TTC549 (cell line): Measurements from ENCODE around the gene ALAS1.

Source experiments
- FAIRE-seq: peaks from 2 replicates; lab custom pipeline; 2012; peaks lifted over from hg19 to GRCh38; lab: Jason Lieb, UNC

The ALAS1 gene

DNA sequence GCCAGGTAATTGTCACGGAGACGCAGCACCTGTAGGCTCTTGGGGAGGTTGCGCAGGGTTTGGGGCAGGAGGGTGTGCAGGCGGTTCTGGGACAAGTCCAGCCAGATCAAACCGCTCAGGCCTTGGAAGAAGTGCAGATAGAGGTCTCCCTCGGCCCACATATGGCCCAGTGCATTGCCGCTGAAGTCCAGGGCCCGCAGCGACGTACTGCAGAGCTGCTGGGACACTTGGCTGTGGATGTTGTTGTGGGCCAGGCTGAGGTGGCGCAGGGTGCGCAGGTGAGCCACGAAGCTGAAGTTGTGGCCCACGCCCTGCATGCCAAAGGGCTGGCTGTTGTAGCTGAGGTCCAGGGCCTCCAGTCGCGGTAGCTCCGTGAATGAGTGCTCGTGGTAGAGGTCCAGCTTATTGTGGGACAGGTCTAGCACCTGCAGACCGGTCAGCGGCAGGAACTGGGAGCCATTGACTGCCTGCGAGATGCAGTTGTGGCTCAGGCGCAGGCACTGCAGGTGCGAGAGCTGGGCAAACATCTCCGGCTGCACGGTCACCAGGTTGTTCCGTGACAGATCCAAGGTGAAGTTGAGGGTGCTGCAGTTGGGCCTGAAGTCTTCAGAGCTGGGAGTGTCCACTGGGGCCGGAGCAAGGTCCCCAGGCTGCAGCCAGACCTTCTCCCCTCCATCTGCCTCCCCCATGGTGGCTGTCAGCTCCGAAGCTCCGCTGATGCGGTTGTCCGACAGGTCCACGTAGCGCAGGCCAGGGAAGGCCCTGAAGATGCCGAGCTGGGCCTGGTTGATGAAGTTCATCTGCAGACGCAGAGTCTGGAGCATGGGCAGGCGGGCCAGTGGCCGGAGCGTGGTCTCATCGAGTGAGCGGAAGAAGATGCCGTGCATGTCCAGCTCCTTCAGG lies 24.6 kb downstream of the ALAS1 start:
- FAIRE-seq, result no peak

DNA sequence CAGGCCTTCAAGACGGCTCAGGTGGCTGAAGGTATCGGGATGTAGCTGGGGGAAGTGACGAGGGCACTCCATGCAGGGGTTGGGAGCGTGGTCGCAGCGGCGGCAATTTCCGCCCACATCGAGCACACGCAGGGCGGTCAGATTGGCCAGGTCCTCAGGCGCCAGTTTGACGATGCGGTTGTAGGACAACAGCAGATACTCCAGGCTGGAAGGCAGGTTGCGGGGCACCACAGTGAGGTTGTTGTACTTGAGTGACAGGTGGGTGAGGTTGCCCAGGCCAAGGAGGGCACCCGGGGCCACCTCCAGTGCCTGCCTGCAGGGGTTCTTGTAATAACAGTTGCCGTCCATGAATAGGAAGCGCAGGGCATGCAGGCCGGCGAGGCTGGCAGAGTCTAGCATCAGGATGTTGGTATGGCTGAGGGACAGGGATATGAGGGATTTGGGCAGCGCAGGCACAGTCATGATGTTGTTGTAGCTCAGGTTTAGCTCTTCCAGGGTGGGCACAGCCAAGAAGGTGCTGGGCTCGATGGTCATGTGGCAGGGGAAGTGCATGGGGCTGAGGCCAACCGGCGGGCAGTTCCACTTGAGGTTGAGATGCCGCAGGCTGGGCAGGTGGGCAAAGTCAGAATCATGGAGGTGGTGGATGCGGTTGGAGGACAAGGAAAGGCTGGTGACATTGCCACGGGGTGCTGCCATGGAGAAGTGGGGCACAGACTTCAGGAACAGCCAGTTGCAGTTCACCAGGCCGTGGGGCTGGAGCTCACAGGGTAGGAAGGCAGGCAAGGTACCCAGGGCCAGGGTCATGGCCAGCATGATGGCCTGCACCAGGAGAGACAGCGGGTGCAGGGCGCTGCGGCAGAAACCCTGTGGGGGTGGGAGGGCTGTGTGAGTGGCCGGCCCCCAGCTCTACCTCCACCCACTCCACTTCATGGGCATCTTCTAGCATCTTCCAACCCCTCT lies 25.8 kb downstream of the ALAS1 start:
- FAIRE-seq, result no peak

DNA sequence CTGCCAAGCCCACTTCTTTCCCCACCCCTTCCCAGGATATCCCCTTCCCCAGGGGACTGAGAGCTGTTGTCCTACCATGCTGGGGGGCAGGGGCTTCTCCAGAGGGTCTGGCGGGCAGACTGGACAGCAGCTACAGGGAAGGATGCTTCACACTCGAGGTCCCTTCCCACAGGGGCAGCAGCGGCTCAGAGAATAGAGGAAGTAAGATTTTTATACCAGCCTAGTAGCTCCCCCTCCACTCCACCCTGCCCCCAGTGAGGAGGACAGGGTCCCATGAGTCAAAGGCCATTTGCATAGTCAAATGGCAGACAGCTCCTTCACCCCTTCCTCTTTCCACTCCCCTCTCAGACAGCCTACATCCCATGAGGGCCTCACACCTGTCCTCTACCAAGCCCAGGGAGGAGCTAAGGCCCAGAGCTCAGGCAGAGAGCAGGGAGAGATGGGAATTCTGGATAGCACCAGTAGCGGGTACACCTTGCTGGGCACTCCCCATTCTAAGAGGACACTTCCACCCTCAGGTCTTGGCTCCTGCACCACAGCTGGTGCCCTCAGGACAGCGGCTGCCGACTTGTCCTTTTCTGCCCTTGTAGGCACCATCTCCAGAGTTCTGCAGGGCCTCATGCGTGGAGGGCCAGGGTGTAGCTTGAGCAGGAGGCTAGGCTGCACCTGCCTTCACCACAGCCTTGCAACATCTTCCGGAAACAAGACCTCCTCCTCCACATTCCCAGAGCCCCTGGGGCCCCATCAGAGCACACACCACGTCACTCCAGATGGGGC lies 27.7 kb downstream of the ALAS1 start, which contains the start of gene TLR9:
TSS of gene TLR9 (minus strand) at position 194 of the 777 bp plus-strand sequence. CDS start at position 78, 116 bp downstream.
- FAIRE-seq, result no peak

DNA sequence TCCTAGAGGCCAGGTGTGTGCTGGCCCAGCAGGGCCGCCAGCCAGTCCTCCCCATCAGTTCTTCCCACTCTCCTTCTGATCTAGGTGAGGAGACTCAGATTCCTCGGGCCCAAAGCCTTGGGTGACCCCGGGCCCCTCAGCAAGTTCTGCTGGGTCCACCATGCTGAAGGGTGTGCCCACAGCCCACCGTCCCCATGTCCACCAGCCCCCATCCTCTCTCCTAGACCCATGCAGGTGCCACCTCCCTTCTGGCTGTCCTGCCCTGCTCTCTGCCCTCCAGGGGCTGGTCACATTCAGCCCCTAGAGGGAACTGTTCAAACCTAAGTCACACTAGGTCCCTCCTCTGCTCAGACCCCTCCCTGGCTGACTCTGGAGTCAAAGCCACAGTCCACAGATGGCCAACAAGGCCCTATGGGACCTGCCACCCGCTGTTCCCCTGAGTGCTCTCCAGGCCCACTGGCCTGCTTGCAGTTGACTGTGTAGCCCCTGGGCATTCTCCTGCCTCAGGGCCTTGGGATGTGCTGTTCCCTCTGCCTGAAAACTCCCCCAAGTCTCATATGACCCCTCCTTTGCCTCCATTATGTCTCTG lies 28.4 kb downstream of the ALAS1 start:
- FAIRE-seq, result no peak

DNA sequence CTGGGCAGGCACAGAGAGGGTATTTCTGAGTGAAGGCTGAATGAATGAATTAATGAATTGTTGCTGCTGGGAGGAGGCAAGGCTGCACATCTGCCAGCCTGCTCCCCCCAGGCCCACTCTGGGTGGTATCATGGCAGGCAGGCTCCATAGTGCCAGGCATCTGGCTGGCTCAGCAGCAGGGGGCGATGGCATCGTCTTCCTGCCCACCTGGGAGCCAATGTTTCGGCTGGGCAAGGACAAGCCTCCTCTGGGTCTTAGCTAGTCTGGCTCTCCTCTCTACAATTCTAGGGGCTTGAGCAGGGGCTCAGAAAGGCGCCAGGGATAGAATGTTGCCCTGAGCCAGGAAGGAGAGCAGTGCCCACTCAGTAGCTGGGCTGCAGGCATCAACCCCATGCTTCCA lies 29.2 kb downstream of the ALAS1 start:
- FAIRE-seq, result no peak

DNA sequence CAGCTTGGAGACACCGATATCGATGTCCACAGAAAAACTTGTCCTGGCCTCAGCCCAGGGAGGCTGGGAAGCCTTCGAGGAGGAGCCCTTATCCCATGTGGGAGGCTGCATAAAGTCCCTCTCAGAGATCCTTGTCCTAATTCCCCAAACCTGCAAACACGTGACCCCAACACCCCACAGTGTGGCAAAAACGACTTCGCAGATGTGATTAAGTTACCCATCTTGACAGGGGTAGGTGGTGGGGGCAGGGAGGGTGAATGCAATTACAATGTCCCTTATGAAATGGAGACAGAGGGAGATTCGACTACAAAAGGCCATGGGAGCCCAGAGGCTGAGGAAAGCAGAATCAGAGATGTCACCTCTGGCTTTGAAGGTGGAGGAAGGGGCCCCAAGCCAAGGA lies 29.8 kb downstream of the ALAS1 start:
- FAIRE-seq, result no peak

DNA sequence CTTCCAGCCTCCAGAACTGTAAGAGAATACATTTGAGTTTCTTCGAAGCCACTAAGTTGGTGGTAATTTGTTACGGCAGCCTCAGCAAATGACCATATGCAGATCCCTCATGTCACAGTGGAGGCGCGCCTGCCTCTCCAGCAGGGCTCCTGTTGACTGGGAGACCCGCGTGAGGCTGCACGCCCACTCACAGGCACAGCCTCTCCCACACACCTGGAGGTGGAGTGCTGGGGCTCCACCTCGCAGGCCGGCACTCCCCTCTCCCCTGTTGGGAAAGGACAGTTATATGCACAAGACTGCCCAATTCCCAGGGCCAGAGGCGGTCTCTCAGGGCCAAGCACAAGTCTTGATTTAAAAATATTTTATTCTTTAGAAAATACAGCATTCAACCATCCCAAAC lies 30.3 kb downstream of the ALAS1 start:
- no peak for FAIRE-seq

DNA sequence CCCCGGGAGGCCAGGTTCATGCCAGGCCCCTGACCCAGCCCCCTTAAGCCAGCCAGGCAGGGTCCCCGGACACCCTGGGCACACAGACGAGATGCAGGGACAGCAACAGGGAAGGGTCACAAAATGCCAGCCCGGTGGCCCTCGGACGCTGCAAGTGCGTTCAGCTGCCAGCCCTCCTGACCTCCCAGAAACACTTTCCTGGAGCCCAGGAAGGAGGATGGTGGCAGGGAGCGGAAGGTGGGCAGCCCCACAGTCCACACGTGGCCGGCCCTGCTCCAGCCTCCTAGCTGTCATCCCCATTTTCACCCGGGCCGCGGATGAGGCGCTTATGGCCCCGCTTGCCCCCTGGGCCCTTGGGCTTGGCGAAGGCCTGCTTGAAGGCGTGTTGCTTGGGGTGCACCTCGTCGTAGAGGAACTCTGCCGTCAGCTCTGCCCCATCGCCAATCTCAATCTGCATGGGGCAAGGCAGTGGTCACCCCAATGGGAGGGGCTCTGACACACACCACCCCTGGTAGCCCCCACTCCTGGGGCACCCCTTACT lies 30.9 kb downstream of the ALAS1 start:
- no peak for FAIRE-seq

DNA sequence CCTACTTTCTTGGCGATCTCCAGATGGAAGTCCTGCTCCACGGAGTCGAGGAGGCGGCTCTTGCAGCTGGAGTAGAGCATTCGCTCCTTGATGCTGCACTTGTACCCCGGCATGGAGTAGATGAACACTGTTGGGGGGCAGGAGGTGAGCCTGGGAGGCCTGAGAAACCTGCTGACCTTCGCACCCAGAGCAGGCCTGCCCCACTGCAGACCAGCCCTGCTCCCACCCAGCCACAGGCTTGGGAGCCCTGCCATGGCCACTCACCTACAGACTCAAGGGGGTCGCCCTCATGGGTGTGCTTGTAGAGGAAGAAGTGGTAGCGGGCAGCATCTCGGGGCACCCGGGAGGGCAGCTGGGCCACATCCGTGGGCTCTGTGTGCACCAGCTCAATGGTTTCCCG lies 31.7 kb downstream of the ALAS1 start:
- FAIRE-seq, result no peak

DNA sequence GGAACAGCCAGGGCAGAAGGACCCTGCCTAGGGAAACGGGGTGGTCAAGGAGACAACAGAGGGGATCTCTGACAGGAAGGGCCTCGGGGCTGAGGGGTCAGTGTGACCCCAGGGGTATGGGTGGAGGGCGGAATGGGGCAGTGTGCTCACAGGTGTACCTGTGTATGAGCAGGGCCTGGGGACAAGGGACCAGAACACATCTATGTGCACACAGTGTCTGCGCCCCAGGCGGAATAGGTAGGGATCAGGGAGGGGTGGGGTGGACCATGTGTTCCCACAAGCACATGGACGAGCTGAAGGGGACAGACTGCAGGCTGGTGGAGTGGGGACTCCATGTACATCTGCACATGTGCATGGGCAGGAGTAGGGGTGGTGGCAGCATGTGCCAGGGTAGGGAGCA lies 32.5 kb downstream of the ALAS1 start:
- no peak for FAIRE-seq

DNA sequence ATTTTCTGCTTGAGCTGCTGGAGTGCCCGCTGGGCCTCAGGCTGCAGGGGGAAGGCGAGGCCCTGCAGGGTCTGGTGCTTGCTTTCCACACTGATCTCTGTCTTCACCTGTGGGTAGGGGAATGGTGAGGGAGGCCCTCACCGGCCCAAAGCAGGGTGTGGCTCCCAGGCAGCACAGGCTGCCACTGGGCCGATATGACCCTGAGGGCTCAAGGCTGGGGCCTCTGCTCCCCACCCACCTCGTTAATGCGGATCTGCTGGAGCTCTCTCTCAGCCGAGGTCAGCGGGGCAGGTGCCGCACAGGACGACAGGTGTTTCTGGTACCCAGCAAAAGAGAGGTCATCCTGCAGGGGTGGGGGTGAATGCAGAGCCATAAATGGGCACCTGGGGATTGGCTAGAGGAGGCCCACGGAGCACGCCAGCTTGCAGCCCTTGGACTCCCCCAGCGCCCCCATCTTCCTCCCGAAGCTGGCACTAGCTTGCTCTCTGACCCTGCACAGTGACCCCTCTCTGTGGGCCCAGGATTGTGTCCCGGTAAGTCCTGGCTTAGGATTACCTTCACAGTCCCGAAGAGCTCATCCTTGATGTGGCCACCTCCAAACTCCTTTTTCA lies 33.0 kb downstream of the ALAS1 start:
- FAIRE-seq, result no peak

DNA sequence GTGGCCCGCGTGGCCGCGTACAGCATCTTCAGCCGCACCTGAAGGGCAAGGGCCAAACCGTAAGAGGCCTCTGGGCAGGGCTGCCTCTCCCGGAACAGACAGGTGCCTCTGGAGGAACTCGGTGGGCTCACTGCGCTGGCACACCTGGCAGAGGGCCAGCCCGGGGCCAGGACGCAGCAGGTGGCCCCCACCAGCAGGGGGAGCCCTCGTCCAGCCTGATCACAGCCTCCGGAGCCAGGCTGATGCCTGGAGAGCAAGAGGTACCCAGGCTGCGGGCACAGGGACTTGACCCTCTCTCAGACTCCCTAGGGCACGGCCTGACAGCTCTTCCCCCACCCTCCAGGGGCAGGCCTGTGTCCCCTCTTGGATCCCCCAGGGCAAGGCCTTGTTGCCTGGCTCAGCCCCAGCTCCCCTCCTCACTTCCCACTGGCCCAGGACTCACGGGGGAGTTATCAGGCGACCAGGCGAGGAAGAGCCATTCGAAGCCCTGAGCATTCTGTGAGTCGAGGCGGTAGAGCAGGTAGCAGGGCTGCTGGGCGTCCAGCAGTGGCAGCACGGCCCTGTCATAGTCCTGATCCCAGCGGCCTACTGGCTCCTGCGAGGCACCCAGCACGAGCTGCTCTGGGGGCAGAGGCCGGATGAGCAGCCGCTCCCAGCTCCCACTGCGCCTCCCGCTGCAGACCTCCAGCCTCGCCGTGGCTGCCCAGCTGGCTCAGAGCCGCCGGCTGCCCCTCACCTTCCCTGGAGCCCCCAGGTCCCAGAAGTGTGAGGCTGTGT lies 33.7 kb downstream of the ALAS1 start:
- FAIRE-seq, result no peak

DNA sequence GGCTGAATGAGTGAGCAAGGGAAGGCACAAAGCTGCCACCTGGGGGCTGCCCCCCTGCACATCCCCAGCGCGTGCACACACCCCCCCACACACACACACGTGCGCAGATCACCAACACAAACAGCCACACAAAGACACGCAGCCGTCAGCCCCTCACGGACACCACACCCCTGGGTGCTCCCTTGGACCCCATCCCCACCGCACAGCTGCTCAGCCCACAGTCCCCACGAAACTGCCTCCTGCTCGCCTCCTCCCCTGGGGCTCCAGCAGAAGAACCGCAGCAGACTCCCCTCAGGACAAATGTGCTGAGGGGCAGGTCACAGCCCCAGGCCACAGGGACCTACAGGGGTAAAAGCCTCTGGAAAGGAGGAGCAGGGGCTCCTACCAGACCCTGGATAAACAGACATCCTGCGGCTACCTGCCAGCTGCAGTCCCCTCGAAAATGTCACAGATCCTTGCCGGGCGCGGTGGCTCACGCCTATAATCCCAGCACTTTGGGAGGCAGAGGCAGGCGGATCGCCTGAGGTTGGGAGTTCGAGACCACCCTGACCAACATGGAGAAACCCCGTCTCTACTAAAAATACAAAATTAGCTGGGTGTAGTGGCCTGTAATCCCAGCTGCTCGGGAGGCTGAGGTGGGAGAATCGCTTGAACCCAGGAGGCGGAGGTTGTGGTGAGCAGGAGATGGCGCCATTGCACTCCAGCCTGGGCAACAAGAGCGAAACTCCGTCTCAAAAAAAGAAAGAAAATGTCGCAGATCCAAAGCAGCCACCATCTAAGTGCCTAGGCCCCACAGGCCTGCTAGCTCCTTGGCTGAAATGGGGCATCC lies 34.5 kb downstream of the ALAS1 start:
- no peak for FAIRE-seq

DNA sequence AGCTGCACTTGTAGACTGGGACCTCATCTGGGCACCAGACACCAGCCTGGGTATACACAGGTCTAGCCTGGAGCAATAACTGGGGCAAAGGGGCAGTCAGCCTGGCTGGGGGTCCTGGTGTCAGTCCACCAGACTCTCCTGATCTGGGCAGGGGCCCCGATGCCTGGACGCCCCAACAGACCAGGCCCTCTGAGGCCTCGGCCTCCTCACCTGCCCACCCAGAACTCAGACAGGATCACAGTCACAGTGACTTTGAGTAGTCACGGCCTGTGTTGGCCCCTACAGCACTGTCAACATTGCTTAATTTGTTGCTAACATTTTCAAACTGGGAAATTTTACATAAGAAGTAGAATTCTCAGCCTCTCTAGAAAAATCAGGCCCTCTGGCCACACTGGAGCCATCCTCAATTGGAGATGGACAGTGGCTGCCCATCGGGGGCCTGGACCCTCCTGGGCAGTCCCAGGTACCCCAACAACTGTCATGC lies 35.2 kb downstream of the ALAS1 start:
- no peak for FAIRE-seq

DNA sequence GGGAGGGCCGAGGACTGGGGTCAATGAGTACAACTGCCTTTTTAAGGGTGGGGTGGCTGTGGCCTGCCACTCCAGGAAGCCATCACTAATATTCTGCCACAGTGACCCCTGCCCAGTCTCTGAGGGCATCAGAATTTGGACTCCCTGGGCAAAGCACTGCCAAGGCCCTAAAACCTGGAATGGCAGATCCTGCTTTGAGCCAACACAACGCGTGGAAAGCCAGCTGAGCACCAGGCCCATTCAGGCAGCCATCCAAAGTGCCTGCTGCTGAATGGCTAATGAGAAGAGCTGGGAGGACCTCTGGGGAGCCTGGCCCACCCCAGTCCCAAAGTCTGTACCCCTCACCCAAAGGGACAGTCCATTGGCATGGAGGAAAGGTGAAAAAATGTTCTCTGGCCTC lies 36.0 kb downstream of the ALAS1 start:
- no peak for FAIRE-seq

DNA sequence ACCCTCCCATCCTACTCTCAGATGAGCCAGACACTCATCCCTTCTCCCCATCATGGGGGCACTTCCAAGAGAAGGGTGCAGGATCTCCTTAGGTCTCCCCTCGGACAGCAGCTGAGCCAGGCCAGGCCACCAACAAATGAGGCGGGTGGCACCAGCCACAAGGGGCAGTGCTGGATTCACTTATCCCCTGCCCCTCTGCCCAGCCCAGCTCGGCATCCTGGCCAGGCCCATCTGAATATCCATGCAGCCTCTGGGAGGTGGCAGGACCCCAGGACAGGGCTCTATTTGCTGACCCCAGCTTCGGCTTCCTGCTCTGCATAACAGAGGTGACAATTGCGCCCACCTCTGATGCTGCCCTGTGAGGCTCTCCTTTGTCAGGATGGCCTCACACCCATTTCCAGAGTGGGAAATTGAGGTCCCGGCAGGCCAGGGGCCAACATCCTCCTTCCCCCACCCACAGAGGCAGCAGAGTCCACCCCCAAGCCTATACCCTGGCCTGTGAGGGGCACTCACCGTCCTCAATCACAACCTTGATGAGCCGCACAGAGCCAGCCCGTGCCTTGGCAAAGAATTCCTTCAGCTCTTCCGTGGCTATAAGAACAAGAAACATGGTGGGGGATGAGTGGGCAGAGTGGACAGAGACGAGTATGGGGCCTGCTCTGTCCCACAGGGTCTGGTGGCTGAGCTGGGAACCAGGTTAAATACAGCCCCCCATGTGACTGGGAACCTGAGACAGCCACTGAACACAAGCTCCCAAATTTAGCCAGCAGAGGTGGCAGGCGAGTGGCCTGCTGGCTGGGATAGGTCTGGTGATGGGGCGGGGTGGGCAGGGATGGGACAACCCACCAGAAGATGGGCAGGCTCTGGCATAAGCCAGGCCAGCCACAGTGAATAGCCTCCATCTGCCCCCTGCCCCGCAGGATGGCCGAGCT lies 36.8 kb downstream of the ALAS1 start:
- no peak for FAIRE-seq

DNA sequence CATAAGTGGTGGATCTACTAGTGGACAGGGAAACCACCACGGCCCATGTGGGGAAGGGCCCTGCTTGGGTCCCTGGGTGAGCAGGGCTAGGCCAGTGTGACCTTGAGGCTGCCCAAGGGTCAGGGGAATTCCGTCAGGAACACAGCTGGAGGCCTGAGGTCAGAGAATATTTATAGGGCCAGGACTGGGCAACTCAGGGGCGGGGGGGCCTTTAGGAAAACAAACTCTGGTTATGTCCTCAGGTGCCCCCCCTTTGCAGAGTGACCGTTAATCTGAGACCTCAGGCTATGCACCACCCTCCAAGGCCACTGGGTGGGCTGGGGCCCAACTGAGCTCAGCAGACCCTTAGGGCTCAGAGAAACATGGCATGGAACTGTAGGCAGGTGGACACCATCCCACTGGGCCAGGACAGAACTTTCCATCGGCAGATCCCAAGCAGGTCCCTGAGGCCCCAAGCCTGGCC lies 38.5 kb downstream of the ALAS1 start:
- FAIRE-seq, result no peak
